Measurements from ENCODE around the gene SLC20A1.

SLC20A1 gene

GRCh38 chr2:112604952-112605351, 40.8 kb upstream of the SLC20A1 start:
- no peak for ATAC-seq
- TF ChIP-seq ZNF8 (CRISPR knock-in tag; IDR thresholded peaks at IDR 0.05) (no peak), ZC3H10 (CRISPR knock-in tag; IDR thresholded peaks at IDR 0.05) (no peak), PATZ1 (CRISPR knock-in tag; IDR thresholded peaks at IDR 0.05; ENCODE audit: borderline replicate concordance) (no peak), ISL1 (CRISPR knock-in tag; IDR thresholded peaks at IDR 0.05) (no peak), GLIS3 (CRISPR knock-in tag; IDR thresholded peaks at IDR 0.05) (no peak), CSDC2 (CRISPR knock-in tag; IDR thresholded peaks at IDR 0.05) (no peak), BACH2 (CRISPR knock-in tag; IDR thresholded peaks at IDR 0.05; ENCODE audit: borderline replicate concordance) (no peak), ZNF70 (CRISPR knock-in tag; IDR thresholded peaks at IDR 0.05) (no peak), CSRNP3 (CRISPR knock-in tag; IDR thresholded peaks at IDR 0.05) (no peak), TOX (CRISPR knock-in tag; IDR thresholded peaks at IDR 0.05; ENCODE audit: borderline replicate concordance) (no peak), TSHZ2 (CRISPR knock-in tag; IDR thresholded peaks at IDR 0.05) (no peak), ZFP30 (CRISPR knock-in tag; IDR thresholded peaks at IDR 0.05) (no peak), OSR1 (CRISPR knock-in tag; IDR thresholded peaks at IDR 0.05) (no peak), PPARA (CRISPR knock-in tag; IDR thresholded peaks at IDR 0.05; ENCODE audit: borderline replicate concordance) (no peak)
- TF ChIP-seq, protein P1, sequence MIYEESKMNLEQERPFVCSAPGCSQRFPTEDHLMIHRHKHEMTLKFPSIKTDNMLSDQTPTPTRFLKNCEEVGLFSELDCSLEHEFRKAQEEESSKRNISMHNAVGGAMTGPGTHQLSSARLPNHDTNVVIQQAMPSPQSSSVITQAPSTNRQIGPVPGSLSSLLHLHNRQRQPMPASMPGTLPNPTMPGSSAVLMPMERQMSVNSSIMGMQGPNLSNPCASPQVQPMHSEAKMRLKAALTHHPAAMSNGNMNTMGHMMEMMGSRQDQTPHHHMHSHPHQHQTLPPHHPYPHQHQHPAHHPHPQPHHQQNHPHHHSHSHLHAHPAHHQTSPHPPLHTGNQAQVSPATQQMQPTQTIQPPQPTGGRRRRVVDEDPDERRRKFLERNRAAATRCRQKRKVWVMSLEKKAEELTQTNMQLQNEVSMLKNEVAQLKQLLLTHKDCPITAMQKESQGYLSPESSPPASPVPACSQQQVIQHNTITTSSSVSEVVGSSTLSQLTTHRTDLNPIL (CRISPR knock-in tag; IDR thresholded peaks at IDR 0.05; ENCODE audit: low read depth): no peak

- ATAC-seq: no peak
- no peak for TF ChIP-seq ZNF565 (CRISPR knock-in tag; conservative IDR thresholded peaks at IDR 0.05; ENCODE audit: low read depth)
- TF ChIP-seq RARB (CRISPR knock-in tag; IDR thresholded peaks at IDR 0.05): no peak
- TF ChIP-seq ZFP3 (CRISPR knock-in tag; IDR thresholded peaks at IDR 0.05): no peak
- no peak for TF ChIP-seq CSDC2 (CRISPR knock-in tag; IDR thresholded peaks at IDR 0.05)
Observed at GRCh38 chr2:112605926-112606325, 39.8 kb upstream of the SLC20A1 start.

GRCh38 chr2:112606547-112606946, 39.2 kb upstream of the SLC20A1 start:
- no peak for TF ChIP-seq ESRRG (CRISPR knock-in tag; IDR thresholded peaks at IDR 0.05)
- no peak for TF ChIP-seq POU6F1 (CRISPR knock-in tag; IDR thresholded peaks at IDR 0.05; ENCODE audit: borderline replicate concordance, low read depth)
- no peak for TF ChIP-seq CSDC2 (CRISPR knock-in tag; IDR thresholded peaks at IDR 0.05)
- no peak for TF ChIP-seq TOX (CRISPR knock-in tag; IDR thresholded peaks at IDR 0.05; ENCODE audit: borderline replicate concordance)
- TF ChIP-seq ZNF70 (CRISPR knock-in tag; IDR thresholded peaks at IDR 0.05): no peak
- TF ChIP-seq RARB (CRISPR knock-in tag; IDR thresholded peaks at IDR 0.05): no peak
- TF ChIP-seq ARNTL (CRISPR knock-in tag; IDR thresholded peaks at IDR 0.05; ENCODE audit: borderline replicate concordance, low read depth): no peak
- ATAC-seq: no peak
